IPS-NIHi7 (cell line): ENCODE results near the gene CSMD2.
A peak's percentile ranks its signal among the peaks of the same experiment; 100 is the strongest.

ENCODE experiments used
- DNase-seq: peaks from one replicate; pipeline ENCODE4 v3.0.0; 2012; ENCODE audit warnings: mixed read lengths; ENCODE audit errors: extremely low spot score

The CSMD2 gene

GRCh38 chr1:34005309-34005708, 159.7 kb downstream of the CSMD2 start:
- no peak for DNase-seq

GRCh38 chr1:34002810-34003209, 162.2 kb downstream of the CSMD2 start:
- peak; percentile 44 for DNase-seq

DNA sequence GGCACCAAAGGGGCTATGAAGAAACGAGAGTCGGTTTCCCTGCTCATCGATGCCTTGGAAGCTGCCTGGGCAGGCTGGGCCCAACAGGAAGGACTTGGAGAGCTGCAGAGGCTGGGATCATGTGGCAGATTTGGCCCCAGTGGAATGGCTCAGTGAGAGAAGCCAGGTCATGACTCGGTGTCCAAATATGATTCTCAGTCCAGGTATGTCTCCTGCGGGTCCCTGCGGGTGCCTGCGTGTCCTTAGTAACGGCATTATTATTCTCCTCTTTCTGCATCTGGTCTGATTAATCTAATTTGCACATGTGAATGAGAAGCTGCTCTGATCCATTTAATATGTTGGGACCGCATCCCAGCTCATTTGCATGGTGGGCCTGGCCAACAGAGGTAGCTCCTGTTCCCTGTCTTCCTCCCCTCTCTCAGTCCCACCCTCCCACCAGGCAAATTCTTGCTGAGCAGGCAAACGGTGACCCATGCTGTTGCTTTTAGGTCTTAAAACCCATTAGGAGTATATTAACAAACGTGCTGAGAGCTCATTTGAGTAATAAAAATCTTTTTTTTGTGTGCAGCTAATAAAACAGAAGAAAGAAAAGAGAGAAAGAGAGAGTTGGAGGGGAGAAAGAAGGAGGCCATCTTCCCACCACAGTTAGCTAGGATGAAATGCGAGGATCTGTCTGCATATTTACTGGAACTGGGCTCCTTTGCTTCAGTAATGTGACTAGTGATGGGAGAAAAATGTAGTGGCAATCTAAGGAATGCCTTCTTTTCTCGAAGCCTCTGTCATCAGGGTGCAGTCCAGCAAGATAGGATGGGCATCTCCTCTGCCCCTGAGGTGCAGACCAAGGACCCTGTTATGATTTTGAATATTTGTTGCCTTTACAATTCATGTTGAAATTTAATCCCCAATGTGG, 167.6 kb downstream of the CSMD2 start:
- DNase-seq = no peak

GRCh38 chr1:33996281-33996680, 168.7 kb downstream of the CSMD2 start:
- DNase-seq = no peak

- DNase-seq = no peak
Observed at GRCh38 chr1:33993301-33993700, 171.7 kb downstream of the CSMD2 start.

DNA sequence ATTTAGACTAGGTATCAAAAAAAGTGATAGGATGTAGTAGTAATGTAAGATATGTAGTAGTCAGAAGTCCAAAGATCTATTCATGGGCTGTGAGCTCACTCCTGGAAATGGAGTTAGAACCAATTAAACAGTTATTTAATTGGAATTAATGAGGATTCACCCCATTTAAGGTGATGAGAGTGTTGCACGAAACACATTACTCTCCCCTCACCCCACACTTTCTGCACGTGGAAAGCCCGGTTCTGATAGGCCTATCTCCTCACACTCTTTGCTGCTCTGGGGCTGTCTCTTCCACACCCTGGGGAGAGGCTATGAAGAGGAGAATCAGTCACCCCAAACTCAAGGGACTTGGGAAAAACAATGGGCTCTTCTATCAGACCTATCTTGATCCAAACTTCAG, 174.7 kb downstream of the CSMD2 start:
- DNase-seq = no peak

DNA sequence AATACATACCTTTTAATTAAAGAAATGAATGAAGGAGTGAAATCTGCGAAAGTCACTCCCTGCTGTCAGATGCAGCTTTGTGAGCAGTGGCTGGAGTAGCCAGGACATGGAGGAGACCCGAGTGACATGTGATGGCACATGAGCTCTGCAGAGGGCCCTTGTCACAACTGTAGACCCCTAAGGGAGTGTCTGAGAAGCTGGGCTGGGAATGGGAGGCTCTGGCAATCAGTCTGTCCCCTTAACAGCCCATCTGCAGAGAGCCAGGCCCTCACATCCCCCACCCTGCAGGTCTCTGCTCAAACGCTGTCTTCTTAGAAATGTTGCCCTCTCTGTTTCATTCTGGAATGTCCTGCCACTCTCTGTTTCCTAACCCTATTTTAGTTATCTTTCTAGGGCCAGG, 176.9 kb downstream of the CSMD2 start:
- no peak for DNase-seq

GRCh38 chr1:33986390-33987095, 178.5 kb downstream of the CSMD2 start:
- DNase-seq = no peak

DNA sequence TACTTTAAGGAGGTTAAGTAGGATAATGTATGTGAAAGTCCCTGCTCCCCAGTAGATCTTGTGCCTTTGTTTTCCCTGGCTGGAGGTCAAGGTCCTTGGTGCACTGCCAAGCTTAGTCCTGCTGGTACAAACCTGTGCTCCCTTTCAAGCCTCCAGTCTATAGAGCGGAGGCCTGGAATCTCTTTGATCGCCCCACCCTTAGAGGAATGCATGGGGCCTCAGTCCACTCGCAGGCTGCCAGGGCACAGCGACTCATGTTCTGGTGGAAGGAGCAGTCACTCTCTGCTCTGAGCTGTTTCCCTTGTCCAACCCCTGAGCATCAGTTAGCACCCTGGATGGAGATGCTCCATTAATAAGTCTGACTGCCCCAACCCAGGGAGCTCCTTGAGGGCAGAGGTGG, 179.4 kb downstream of the CSMD2 start:
- no peak for DNase-seq

GRCh38 chr1:33984906-33985565, 180.0 kb downstream of the CSMD2 start:
- DNase-seq = no peak

- no peak for DNase-seq
Observed at GRCh38 chr1:33982419-33982818, 182.6 kb downstream of the CSMD2 start.

GRCh38 chr1:33979341-33979740, 185.7 kb downstream of the CSMD2 start:
- DNase-seq = no peak

DNA sequence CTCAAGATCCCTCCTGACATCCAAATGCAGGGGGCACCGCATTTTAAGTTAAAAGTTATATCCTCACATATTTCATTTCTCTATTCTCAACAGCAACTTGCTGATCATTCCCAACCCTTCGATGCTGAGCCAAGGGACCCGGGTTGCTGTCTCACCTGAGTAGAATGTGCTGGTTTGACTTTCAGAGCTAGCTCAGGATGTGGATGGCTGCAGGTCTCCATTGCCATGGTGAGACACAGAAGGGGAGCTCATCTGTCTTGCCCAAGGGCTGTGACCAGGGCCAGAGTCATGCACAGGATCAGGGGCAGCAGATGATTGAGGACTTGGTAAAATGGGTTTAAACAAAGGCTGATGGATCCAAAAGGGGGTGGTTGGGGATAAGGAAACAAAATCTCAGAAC, 189.1 kb downstream of the CSMD2 start:
- DNase-seq = no peak

DNA sequence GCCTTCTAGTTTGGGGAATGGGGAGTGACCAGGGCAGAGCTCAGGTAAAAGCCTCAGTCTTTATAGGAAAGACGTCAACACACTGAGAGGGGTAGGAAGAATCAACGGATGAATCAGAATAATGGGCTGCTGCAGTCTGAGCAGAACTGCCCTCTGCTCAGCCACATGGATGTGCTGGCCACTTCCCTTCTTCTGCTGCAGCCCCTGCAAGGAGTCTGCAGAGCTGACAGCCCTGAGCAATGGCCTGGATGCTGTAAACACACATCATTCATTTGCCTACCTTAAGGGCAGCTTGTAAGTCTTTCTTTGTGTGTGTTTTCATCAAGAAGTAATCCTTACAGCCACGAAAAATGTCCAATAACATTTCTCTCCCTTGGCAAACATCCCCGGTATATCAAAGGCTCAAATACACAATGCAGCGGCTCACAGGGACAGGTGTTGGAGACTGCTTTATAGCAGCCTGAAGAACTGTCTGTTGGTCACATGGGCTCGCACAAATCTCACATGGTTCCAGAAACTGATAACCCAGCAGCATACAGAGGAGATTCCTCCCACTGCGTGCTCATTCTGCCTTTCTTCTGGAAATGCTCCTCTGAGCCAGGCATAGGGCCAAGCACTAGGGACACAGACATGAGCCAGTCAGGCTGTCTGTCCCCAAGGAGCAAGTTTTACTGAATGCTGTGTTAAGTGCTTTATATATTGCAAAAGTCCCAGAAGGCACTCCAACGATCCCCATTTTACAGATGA, 191.1 kb downstream of the CSMD2 start:
- no peak for DNase-seq

DNA sequence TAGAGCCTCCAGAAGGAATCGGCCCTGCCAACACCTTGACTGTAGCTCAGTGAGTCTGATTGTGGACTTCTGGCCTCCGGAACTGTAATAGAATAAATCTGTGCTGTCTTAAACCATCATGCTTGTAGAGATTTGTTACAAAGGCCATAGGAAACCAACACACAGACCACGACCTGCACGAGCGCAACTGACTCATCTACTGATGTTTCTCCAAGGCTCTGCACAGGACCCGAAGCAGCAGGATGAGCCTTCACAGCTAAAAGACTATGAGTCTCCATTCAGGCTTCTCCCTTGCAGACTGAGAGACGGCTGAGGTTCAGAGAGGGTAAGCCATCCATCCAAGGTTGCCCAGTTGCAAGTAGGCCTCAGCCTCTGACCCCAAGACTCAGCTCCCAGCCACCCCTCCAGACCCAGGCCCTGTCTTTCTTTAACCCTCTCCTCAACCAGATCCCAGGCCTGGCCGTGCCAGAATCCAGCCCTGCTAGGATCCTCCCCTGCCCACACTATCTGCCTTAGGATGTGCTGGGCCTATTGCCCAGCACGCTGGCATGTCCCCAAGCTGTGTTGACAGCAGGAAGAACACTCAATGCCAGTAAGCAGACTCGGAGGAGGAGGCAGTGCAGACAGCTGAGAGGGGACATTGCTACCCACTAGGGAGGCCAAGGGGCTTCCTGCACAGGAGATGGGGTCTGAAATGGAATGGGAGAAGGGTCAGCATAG, 192.2 kb downstream of the CSMD2 start:
- no peak for DNase-seq

GRCh38 chr1:33971913-33972312, 193.1 kb downstream of the CSMD2 start:
- no peak for DNase-seq

DNA sequence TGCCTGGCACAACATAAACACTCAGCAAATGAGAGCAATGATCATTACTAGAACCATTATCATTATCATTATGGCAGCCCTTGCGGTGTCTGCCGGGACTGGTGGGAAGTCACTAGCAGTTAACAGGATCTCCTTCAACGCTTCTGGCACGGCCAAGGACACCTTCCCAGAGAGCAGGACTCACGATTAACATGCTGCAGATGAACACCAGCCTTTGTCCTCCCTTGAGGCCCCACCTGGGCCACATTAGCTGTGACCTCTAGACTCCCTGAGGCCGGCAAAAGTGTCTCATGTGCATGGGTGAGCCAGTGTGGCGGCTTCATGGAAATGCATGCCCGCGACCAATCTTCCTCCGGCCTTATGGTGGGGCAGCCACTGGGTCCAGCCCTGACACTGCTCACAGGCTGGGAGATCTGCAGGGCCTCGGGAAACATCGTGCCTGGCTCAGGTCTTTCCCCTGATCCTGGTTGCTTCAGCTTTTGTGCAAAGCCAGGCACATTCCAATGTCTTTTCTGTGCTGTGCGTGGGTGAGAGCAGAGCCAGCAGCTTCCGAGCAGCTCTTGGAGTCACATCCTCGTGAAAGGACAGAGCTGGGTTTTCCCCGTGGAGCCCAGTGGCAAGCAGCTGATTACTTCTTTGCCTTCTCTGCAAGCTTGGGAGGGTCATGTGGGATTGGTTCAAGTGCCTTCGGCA, 193.9 kb downstream of the CSMD2 start:
- no peak for DNase-seq

DNA sequence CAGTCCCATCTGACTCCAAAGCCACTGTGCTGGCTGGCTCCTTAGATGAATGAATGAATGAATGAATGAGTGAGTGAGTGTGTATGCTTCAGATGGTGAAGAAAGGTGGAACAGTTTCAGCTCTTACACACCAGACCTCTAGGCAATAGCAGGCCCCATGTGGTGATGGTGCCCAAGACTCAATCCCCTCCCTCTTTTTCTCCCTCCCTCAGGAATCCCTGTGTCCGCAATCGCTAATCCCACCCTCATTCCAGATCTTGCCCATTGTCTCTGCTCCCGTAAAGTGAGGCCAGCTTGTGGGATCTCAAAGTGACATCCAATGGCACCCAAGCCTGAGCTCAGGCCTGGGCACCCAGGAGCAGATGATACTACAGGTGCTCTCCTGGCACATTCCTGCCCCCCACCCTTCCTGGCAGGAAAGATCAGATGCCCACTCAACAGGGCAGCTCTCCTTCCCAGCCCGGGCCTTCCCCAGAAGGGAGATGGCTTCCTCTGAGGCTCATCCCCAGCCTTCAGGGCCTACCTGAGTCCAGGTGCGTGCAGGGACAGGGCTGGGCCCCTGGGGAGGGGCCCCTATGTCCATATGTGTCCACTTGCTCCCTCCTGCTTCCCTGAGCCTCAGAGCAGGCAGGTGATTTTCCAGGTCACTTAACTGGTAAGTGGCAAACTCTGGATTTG, 194.7 kb downstream of the CSMD2 start:
- DNase-seq = peak; percentile 65

DNA sequence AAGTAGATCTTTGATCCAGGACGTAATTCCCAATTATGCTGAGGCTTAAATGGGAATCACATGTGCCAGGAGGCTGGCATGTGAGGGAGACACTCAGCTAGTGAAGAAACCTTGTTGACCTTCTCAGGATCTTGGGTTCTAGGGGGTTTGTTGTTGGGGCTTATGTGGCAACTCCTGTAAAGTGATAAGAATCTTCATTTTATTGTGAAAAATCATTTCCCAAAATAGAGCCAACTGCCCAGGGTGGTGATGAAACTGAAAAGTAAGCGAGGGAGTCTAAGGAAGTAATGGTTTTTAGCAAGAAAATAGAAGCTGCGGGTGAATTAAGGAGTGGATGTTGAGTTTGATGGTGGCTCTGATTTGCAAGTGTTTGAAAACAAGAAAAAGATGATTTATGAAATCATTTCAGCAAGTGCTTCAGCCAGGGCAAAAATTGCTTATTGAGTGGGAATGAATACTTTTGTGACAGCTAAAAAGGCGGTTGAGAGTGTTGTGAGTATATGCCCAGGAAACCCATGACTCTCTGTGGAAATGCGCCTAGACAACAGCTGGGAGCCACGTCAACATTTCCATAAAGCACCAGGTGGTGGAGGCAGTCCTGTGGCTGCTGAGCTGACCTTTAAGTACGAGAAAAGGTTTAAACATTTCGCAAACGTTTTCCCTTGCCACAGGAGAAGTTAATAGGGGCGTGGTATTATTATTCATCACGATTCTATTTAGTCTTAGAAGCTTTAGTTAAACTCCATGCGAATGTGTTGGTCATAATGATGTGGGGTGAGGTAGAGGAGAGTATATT, 198.5 kb downstream of the CSMD2 start:
- no peak for DNase-seq
